Measurements from ENCODE around the gene SPNS1. TPM values are rescaled to one million over a fixed set of nuclear protein-coding genes. Genes with fewer than 3 reads are reported as not detected.
"Not testable (repeated sequence)": the region's sequence is repeated elsewhere in the genome, so short reads cannot be mapped to it uniquely, and the experiment has no call there.

SPNS1 gene
- total RNA-seq, 1 donor from 2014 or later = 13.0 TPM

DNA sequence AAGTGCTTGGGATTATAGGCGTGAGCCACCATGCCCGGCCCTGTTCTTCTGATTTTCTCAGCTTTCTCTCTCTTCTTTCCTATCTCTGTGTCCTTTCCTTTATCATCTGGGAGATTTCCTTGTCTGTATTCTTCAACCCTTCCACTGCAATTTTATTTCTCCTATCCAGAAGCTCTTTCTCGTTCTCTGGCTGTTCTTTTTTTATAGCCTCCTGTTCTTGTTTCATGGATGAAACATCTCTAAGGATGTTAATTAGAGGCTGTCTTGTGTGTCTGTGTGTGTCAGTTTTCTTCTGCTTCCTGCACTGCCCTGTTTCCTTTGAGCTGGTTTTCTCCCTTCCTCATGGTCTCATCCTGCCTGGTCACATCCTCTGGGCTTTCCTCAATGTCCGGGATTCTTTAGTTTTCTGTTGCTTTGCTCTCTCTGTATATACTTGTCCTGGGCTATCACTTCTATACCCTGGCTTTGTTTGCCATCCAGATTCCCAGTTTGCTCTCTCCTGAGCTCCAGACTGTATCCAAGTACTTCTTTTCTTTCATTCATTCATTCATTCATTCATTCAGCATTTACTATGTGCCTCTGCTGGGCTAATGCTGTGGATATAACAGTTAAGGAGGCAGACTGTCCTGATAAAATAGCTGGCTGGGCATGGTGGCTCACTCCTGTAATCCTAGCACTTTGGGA is 12.7 kb downstream of the SPNS1 start:
- no peak for DNase-seq (ENCODE audit: low spot score)

GRCh38 chr16:28989363-28989762 is 14.8 kb downstream of the SPNS1 start:
- DNase-seq (ENCODE audit: low spot score) = no peak

DNA sequence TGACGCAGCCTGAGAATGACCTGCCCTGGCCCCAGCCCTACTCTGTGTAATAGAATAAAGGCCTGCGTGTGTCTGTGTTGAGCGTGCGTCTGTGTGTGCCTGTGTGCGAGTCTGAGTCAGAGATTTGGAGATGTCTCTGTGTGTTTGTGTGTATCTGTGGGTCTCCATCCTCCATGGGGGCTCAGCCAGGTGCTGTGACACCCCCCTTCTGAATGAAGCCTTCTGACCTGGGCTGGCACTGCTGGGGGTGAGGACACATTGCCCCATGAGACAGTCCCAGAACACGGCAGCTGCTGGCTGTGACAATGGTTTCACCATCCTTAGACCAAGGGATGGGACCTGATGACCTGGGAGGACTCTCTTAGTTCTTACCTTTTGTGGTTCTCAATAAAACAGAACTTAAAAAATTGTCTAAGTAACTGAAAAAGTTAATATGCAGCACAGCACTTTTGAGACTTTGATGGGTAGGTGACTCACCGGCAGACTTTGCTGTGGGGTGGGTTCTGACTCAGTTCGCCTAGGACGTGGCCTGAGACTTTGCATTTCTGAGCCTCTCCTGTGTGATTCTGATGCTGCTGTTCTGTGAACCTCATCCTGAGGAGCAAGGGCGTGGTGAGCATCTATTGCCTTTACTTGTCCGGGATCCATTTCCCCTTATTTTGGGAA is 15.9 kb downstream of the SPNS1 start:
- DNase-seq (ENCODE audit: low spot score) = no peak

DNA sequence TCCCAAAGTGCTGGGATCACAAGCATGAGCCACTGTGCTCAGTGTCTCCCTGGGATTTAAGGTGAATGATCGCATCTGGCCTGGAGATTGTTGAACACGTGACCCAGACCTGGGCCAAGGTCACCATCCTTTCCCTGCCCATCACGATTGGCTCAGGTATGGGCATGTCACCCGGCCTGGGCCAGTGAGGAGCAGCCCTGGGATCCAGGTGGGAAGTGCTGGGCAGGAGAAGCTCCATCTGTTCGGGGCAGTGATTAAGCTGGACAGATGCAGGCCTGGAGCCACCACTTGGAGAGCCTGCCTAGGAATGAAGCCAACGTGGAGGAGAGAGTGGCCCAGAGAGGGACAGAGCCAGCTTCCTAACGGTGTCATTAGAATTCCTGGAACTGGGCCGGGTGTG is 17.1 kb downstream of the SPNS1 start:
- DNase-seq (ENCODE audit: low spot score) = no peak

DNA sequence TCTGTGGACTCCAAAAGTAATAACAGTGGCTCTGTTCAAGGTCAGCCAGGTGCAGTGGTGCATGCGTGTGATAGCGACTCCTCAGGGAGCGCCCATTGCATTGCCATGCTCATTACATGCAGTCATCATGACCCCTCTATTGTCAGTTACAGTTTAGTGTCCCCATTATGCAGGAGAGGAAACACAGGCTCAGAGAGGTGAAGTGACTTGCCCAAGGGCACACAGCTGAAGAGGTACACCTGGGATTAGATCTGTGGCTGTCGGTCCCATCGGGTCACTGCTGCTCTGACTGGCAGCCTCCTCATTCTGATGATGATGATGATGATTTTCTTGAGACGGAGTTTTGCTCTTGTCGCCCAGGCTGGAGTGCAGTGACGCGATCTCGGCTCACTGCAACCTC is 17.9 kb downstream of the SPNS1 start:
- DNase-seq (ENCODE audit: low spot score) = no peak

DNA sequence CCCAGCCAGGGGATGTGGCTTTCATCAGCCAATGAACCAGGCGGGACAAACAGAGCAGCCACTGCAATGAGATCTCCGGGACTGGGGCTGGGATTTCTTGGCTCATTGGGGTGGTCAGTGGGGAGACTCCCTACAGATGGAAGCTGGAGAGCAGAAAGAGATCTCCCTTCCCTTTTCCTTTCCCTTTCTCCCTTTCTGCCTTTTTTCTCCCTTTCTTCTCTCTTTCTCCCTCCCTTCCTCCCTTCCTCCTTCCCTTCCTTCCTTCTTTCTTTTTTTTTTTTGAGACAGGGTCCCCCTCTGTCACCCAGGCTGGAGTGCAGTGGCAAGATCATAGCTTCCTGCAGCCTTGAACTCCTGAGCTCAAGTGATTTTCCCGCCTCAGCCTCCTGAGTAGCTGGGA is 24.3 kb downstream of the SPNS1 start:
- DNase-seq (ENCODE audit: low spot score) = no peak

- no peak for DNase-seq (ENCODE audit: low spot score)
Measured at GRCh38 chr16:28999577-28999976, 25.0 kb downstream of the SPNS1 start.

DNA sequence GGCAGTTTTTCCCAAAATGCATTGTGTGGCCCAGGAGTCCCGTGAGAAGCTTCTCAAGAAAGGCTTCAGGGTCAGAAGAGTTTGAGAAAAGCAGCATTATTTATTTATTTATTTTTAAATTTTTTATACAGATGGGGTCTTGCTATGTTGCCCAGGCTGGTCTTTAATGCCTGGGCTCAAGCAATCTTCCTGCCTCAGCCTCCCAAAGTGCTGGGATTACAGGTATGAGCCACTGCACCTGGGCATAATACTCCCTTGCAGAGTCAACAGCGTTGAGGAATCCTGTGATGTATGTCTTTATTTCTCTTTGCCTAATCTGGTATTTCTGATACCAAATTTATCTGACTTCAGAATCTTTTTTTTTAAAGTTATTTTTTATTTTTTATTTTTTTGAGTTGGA is 25.4 kb downstream of the SPNS1 start:
- DNase-seq (ENCODE audit: low spot score) = no peak

DNA sequence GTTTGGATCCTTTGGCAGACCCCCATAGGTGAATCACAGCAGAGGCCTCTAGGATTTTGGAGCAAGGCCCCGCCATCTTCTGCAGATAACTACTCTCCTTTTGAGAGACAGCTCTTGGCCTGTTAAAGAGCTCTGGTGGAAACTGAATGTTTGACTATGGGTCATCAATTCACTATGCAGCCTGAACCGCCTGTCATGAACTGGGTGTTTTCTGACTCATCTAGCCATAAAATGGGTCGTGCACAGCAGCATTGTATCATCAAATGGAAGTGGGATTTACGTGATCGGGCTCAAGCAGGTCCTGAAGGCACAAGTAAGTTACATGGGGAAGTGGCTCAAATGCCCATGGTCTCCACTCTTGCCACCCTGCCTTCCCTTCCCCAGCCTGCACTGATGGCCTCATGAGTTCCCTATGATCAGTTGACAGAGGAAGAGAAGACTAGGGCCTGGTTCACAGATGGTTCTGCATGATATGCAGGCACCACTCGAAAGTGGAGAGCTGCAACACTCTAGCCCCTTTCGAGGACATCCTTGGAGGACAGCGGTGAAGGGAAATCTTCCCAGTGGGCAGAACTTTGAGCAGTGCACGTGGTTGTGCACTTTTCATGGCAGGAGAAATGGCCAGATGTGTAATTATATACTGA is 30.0 kb downstream of the SPNS1 start:
- DNase-seq (ENCODE audit: low spot score) = not testable (repeated sequence)

DNA sequence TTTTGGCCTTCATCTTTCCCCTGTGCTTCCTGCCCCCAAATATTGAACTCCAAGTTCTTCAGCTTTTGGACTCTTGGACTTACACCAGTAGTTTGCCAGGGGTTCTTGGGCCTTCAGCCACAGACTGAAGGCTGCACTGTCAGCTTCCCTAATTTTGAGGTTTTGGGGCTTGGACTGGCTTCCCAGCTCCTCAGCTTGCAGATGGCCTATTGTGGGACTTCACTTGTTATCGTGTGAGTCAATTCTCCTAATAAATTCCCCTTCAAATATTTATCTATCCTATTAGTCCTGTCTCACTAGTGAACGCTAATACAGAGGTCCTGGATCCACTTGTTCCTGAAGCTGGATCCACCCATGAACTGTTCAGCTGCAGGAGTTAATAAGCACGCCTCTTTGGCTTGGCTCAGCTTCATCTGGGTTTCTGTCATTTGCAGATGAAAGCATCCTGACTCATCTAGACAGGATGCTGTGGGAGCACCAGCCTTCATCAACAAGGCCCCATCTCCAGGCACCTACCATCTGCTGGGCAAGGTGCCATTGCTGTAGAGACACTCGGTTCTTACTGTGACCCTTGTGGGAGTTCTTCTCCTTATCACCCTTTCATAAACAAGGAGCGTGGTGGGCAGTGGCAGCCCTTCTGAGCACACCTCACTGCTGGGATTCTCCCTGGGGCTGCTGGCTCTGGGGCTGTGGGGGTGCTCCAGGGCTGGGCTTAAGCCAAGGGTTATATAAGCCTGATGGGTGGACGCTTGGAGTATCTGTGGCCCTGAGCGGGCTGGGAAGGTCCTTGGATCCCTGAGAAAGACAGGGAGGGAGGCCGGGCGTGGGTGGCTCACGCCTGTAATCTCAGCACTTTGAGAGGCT is 33.4 kb downstream of the SPNS1 start:
- no peak for DNase-seq (ENCODE audit: low spot score)

GRCh38 chr16:29009050-29009837 is 34.7 kb downstream of the SPNS1 start:
- no peak for DNase-seq (ENCODE audit: low spot score)

GRCh38 chr16:29009838-29010166 is 35.2 kb downstream of the SPNS1 start:
- no peak for DNase-seq (ENCODE audit: low spot score)

DNA sequence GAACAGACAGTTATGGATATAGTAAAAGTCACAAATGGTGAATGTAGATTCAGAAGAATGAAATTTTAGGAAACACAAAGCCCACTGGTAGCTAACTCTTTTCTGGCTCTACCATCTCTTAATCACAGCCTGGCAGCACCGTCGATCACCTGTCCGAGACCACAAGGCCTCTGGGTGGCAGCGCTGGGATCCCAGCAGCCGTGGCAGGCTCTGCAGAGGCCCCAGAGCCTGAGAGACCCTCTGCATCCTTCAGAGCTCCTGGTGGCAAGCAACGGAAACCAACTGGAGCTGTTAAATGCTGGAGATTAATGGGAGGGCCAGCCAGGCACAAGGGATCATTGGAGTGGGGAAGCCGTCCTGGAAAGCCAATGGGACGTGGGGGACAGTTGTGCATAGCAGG is 36.5 kb downstream of the SPNS1 start:
- DNase-seq (ENCODE audit: low spot score) = no peak

- DNase-seq (ENCODE audit: low spot score) = no peak
Measured at GRCh38 chr16:29011851-29012250, 37.3 kb downstream of the SPNS1 start.

DNA sequence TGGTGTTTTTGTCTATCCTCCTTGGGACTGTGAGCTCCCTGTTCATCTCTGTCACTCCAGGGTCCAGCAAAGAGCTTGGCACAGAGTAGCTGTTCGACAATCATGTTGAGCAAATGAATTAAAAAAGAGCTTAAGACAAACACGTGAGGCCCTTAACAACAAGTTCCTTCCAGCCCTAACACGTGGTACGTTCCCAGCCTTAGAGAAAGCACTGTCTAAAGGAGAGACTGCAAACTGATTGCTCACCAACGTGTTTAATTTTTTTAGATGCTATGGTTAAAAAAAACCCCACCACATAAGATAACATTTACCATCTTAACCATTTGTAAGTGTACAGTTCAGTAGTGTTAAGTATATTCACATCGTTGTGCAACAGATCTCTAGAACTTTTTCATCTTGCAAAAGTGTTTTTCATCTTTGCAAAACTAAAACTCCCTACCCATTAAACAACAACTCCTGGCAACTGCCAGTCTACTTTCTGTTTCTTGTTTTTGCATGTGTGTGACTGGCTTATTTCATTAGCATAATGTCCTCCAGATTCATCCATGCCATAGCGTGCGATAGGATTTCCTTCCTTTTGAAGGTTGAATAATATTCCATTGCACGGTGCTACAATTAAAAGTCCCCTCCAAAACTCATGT is 38.5 kb downstream of the SPNS1 start:
- no peak for DNase-seq (ENCODE audit: low spot score)

- DNase-seq (ENCODE audit: low spot score) = no peak
Measured at GRCh38 chr16:29014561-29015069, 40.0 kb downstream of the SPNS1 start.

DNA sequence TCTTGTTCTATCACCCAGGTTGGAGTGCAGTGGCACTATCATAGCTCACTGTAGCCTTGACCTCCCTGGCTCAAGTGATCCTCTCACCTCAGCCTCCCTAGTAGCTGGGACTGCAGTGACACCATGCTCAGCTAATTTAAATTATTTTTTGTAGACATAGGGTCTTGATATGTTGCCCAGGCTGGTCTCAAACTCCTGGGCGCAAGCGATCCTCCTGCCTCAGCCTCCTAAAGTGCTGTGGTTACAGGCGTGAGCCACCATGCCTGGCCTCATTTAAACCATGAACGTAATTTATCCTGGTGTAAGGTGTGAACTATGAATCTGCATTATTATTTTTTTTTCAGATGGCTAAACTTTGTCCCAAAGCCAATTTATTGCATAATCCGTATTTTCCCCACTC is 47.6 kb downstream of the SPNS1 start:
- no peak for DNase-seq (ENCODE audit: low spot score)

DNA sequence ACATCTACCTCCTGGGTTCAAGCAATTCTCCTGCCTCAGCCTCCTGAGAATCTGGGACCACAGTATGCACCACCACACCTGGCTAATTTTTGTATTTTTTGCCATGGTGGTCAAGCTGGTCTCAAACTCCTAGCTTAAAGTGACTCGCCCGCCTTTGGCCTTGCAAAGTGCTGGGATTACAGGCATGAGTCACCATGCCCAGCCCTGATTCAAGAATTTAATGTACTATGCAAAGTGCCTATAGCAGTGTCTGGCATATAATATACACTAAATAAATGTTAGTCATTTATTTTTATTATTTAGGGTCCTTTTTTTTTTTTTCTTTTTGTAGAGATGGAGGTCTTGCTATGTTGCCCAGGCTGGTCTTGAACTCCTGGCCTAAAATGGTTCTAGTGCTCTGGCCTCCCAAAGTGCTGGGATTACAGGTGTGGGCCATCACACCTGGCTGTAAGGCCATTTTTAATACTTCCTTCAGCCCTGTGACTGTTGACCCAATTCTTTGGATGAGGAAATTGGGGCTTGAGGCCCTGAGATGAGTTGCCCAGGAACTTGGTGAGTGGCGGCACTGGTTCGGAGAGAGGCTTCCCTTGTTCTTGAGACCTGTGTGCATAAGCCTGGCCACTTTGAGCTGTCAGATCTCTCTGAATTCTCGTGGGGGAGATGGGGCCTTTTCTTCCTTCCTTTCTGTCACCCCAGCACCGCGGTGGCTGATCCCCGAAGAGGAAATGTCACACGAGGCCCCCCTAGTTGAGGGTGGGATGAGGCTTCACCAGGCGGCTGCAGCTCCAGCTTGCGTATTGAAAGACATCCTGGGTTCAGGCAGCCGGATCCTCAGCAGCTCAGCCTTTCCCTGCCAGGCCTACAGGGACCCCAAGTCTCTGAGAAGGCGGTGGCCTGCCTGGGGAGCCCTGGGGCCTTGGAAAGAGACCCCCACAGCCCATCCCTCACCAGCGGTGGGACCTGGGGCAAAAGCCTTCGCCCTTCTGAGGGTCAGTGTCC is 49.0 kb downstream of the SPNS1 start:
- DNase-seq (ENCODE audit: low spot score) = no peak

DNA sequence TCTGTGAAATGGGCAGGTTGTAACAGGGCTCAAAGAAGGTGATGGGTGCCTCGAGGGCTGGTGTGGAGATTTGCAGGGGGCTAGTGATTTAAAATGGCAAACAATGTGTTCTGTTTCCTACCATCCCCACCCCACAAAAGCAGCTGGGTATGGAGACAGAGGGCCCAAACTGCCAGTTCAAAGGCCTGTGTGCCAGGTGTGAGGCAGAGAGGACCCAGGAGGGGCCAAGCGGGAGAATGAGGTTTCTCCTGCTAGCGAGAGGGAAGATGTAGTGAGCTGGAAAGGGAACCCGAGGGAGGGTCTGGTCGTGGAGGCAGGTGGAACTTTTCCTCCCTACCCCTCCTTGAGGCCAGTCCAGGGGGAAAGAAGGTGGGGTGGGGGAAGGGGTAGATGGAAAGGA is 49.7 kb downstream of the SPNS1 start:
- DNase-seq (ENCODE audit: low spot score) = no peak
